Hepatocyte (in vitro differentiated cells): ENCODE data around the gene HHLA2.

ENCODE experiments used
- CTCF ChIP-seq: fragments of 200-600 bp; sonication (generic); IDR thresholded peaks from 2 replicates; pipeline ENCODE4 v1.5.1; 2016; ENCODE audit warnings: antibody characterized with exemption, mild to moderate bottlenecking; ENCODE audit not compliant: poor library complexity
- EZH2 ChIP-seq: fragments of 200-600 bp; sonication (generic); IDR thresholded peaks from 2 replicates; pipeline ENCODE4 v1.6.1; 2016; ENCODE audit warnings: antibody characterized with exemption, mild to moderate bottlenecking, borderline replicate concordance

DNA sequence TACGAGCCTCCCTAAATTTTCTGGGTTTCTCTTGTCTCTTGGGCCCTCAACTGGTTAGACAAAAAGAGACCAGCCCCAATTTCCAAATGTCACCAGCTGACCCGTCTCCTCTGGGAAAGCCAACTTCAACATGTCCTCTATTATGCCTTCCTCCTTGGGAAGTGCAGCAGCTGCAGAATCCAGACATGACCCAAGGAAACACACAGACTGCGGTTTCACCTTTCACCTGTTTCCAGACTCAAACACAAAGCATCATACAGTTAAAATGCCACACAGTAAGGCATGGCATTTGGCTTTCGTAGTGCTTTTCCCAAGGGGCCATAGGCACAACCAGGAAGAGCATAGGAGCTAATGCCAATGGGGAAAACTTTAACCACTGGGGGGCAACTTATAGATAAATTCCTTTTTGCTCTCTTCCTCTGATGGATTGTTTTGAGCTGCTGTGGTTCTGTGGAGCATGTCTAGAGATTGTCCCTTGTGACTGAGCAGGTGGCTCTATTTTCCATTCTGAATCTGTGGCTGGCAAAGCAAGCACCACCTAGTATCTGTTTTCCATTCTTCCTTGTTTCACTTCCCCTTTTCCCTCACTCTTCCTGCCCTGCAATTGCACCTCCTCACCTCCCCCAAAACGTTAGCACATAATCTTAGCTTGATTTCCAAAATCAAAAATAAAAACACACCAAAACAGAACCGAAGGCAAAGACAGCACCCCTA is 49.3 kb downstream of the HHLA2 start:
- TF ChIP-seq CTCF = no peak
- TF ChIP-seq EZH2 = no peak
